HEK293 (cell line): ENCODE measurements around the gene ZNF433.

Experiments used
- BCL11A ChIP-seq: fragments of 450-650 bp; formaldehyde crosslinking; IDR thresholded peaks from 2 replicates; pipeline ENCODE4 v1.5.1; 2016; ENCODE audit warnings: low read depth, missing biosample characterization, missing genetic modification characterization
- CTCF ChIP-seq: fragments of 450-650 bp; formaldehyde crosslinking; IDR thresholded peaks from 2 replicates; pipeline ENCODE4 v1.5.1; 2016; ENCODE audit warnings: missing biosample characterization, missing genetic modification characterization
- KLF16 ChIP-seq: fragments of 450-650 bp; formaldehyde crosslinking; IDR thresholded peaks from 2 replicates; pipeline ENCODE4 v1.5.1; 2017; ENCODE audit warnings: missing biosample characterization, missing genetic modification characterization
- ZNF24 ChIP-seq: fragments of 450-650 bp; formaldehyde crosslinking; IDR thresholded peaks from 2 replicates; pipeline ENCODE4 v1.5.1; 2016; ENCODE audit warnings: missing biosample characterization, missing genetic modification characterization
- ZNF26 ChIP-seq: fragments of 450-650 bp; formaldehyde crosslinking; IDR thresholded peaks from 2 replicates; pipeline ENCODE4 v1.5.1; 2016; ENCODE audit warnings: missing biosample characterization, missing genetic modification characterization
- ZNF529 ChIP-seq: fragments of 450-650 bp; formaldehyde crosslinking; IDR thresholded peaks from 2 replicates; pipeline ENCODE4 v1.5.1; 2017; ENCODE audit warnings: missing genetic modification characterization, missing biosample characterization; ENCODE audit not compliant: insufficient replicate concordance
- ZNF704 ChIP-seq: fragments of 450-650 bp; formaldehyde crosslinking; IDR thresholded peaks from 2 replicates; pipeline ENCODE4 v1.5.1; 2016; ENCODE audit warnings: missing biosample characterization, missing genetic modification characterization

GRCh38 chr19:11978492-11979100 lies 56.9 kb downstream of the ZNF433 start:
- no peak for TF ChIP-seq CTCF (tag by site-specific recombination)
- TF ChIP-seq BCL11A (tag by site-specific recombination), result no peak
- TF ChIP-seq ZNF24 (tag by site-specific recombination), result no peak
- no peak for TF ChIP-seq ZNF704 (tag by site-specific recombination)
- no peak for TF ChIP-seq KLF16 (tag by site-specific recombination)
- no peak for TF ChIP-seq ZNF529 (tag by site-specific recombination)
- TF ChIP-seq ZNF26, result no peak
